HCT116 (cell line): Measurements from ENCODE around the gene PCSK6. TPM values are rescaled to one million over a fixed set of nuclear protein-coding genes. Genes with fewer than 3 reads are reported as not detected.

Source experiments
- ATAC-seq: fragments of 200-7000 bp; cut with Tn5 transposase; 2 replicates; pipeline ENCODE4 v1.9.1; 2020; ENCODE audit warnings: mild to moderate bottlenecking, moderate library complexity
- BruUV-seq: library from RNA; stranded (reverse); fragments of 400-500 nt; replicated peaks from 2 replicates; lab custom pipeline; 2021; lab: Mats Ljungman, UMichigan
- CTCF ChIA-PET: fragments of 300-600 bp; sonication (Branson Sonifier 250); formaldehyde crosslinking; loops from one replicate; lab custom pipeline; 2021; ENCODE audit warnings: antibody characterized with exemption; lab: Charles Lee
- POLR2A ChIA-PET: fragments of 300-600, 350-600 bp; sonication (Branson Sonifier 250); formaldehyde crosslinking; loops from one replicate; lab custom pipeline; 2021; ENCODE audit warnings: antibody characterized with exemption; lab: Charles Lee
- RAD21 ChIA-PET, 2 experiments: fragments of 300-600 bp; sonication (Branson Sonifier 250); formaldehyde crosslinking; loops; one replicate each; lab custom pipeline; 2023; ENCODE audit warnings: low total read pairs in 2 of 2; ENCODE audit not compliant: uncharacterized antibody in 2 of 2, unreplicated experiment in 2 of 2, low non-redundant PET in 1 of 2; lab: Charles Lee
- DNase-seq: peaks from one replicate; pipeline ENCODE4 v3.0.0-alpha.2; 2010; ENCODE audit warnings: low read depth, low spot score
- H2AFZ ChIP-seq: fragments of 200-600 bp; shearing (Covaris generic), sonication (generic); 2 replicates; pipeline ENCODE4 v1.6.1; 2017; ENCODE audit warnings: low read depth, mixed run types, mixed read lengths, antibody characterized with exemption, low read length; ENCODE audit not compliant: poor library complexity, severe bottlenecking
- H3K27ac ChIP-seq: 2 replicates; pipeline ENCODE4 v1.5.1; 2012; ENCODE audit warnings: low read depth, low read length
- H3K27me3 ChIP-seq: fragments of 200-600 bp; sonication (generic); 2 replicates; pipeline ENCODE4 v1.6.1; 2016; ENCODE audit warnings: mixed run types, low read length, mixed read lengths; ENCODE audit not compliant: insufficient read depth
- H3K36me3 ChIP-seq, 2 experiments: fragments of 200-500 bp in 1 of 2; fragments of 200-600 bp in 1 of 2; sonication (Bioruptor generic) in 1 of 2; sonication (generic) in 1 of 2; 2 replicates each; pipeline versions ENCODE4 v1.5.1 to v1.6.1; 2014 to 2016; ENCODE audit warnings: low read length in 2 of 2, inconsistent platforms in 1 of 2, mixed read lengths in 1 of 2, mixed run types in 1 of 2; ENCODE audit not compliant: insufficient read depth in 2 of 2, control insufficient read depth in 1 of 2
- H3K4me1 ChIP-seq, 2 experiments: fragments of 200-600 bp in 1 of 2; sonication (generic) in 1 of 2; 2 replicates each; pipeline versions ENCODE4 v1.5.1 to v1.6.1; 2012 to 2017; ENCODE audit warnings: low read length in 2 of 2, inconsistent platforms in 1 of 2, mild to moderate bottlenecking in 1 of 2, mixed read lengths in 1 of 2, mixed run types in 1 of 2, moderate library complexity in 1 of 2; ENCODE audit not compliant: insufficient read depth in 2 of 2, control insufficient read depth in 1 of 2
- H3K4me2 ChIP-seq: fragments of 200-600 bp; sonication (generic); 2 replicates; pipeline ENCODE4 v1.6.1; 2017; ENCODE audit warnings: mixed run types, low read length, mixed read lengths
- H3K4me3 ChIP-seq, 2 experiments: fragments of 200-600 bp in 1 of 2; sonication (generic) in 1 of 2; replicated peaks in 1 of 2; 2 replicates each; pipeline ENCODE4 v1.5.1; 2011 to 2016; ENCODE audit warnings: low read length in 2 of 2, control low read depth in 1 of 2, low read depth in 1 of 2, mild to moderate bottlenecking in 1 of 2, mixed read lengths in 1 of 2, mixed run types in 1 of 2
- H3K79me2 ChIP-seq: fragments of 200-600 bp; sonication (generic); 2 replicates; pipeline ENCODE4 v1.6.1; 2017; ENCODE audit warnings: mild to moderate bottlenecking, mixed run types, low read length, moderate library complexity, mixed read lengths; ENCODE audit not compliant: insufficient read depth
- H3K9ac ChIP-seq: fragments of 200-600 bp; sonication (generic); 2 replicates; pipeline ENCODE4 v1.6.1; 2016; ENCODE audit warnings: low read length, mixed read lengths
- H3K9me2 ChIP-seq: fragments of 200-600 bp; sonication (generic), shearing (Covaris generic); 2 replicates; pipeline ENCODE4 v1.6.1; 2017; ENCODE audit warnings: mixed run types, mild to moderate bottlenecking, moderate library complexity; ENCODE audit not compliant: insufficient read depth
- H3K9me3 ChIP-seq, 2 experiments: fragments of 200-500 bp in 1 of 2; fragments of 200-600 bp in 1 of 2; sonication (Bioruptor generic) in 1 of 2; sonication (generic) in 1 of 2; 2 replicates each; pipeline ENCODE4 v1.6.1; 2014 to 2017; ENCODE audit warnings: low read length in 2 of 2, mixed read lengths in 2 of 2, inconsistent platforms in 1 of 2, low read depth in 1 of 2, mild to moderate bottlenecking in 1 of 2, mixed run types in 1 of 2, moderate library complexity in 1 of 2; ENCODE audit not compliant: control insufficient read depth in 1 of 2, insufficient read depth in 1 of 2
- H4K20me1 ChIP-seq: fragments of 200-600 bp; sonication (generic), shearing (Covaris generic); 2 replicates; pipeline ENCODE4 v1.6.1; 2017; ENCODE audit warnings: mixed run types, mild to moderate bottlenecking, moderate library complexity; ENCODE audit not compliant: insufficient read depth
- ATF3 ChIP-seq: IDR thresholded peaks from 2 replicates; pipeline ENCODE4 v1.6.1; 2012
- CEBPB ChIP-seq: IDR thresholded peaks from 2 replicates; pipeline ENCODE4 v1.6.1; 2012; ENCODE audit warnings: low read depth
- ELF1 ChIP-seq: IDR thresholded peaks from 2 replicates; pipeline ENCODE4 v1.6.1; 2012; ENCODE audit warnings: low read depth, borderline replicate concordance
- EZH2 ChIP-seq: fragments of 200-600 bp; sonication (generic); IDR thresholded peaks from 2 replicates; pipeline ENCODE4 v1.6.1; 2017; ENCODE audit warnings: antibody characterized with exemption, mixed run types
- EZH2phosphoT487 ChIP-seq: fragments of 200-600 bp; IDR thresholded peaks from 2 replicates; pipeline ENCODE4 v1.6.1; 2018; ENCODE audit warnings: antibody characterized with exemption, borderline replicate concordance
- JUND ChIP-seq: IDR thresholded peaks from 2 replicates; pipeline ENCODE4 v1.6.1; 2012
- POLR2A ChIP-seq: IDR thresholded peaks from 2 replicates; pipeline ENCODE4 v1.7.0; 2011; ENCODE audit warnings: borderline replicate concordance; ENCODE audit not compliant: insufficient read depth, insufficient read length; ENCODE audit errors: extremely low read depth
- RAD21 ChIP-seq: IDR thresholded peaks from 2 replicates; pipeline ENCODE4 v1.6.1; 2012; ENCODE audit warnings: low read depth, mild to moderate bottlenecking
- REST ChIP-seq: IDR thresholded peaks from 2 replicates; pipeline ENCODE4 v1.6.1; 2012; ENCODE audit warnings: low read depth
- TCF7L2 ChIP-seq: IDR thresholded peaks from 2 replicates; pipeline ENCODE4 v1.7.0; 2011; ENCODE audit warnings: borderline replicate concordance, inconsistent platforms; ENCODE audit not compliant: insufficient read depth, insufficient read length; ENCODE audit errors: extremely low read depth
- YY1 ChIP-seq: IDR thresholded peaks from 2 replicates; pipeline ENCODE4 v1.6.1; 2011; ENCODE audit warnings: low read length, low read depth, moderate library complexity, mild to moderate bottlenecking; ENCODE audit not compliant: insufficient replicate concordance; ENCODE audit errors: extremely low read depth
- ZBTB33 ChIP-seq: IDR thresholded peaks from 2 replicates; pipeline ENCODE4 v1.6.1; 2011; ENCODE audit warnings: mild to moderate bottlenecking, low read length, moderate library complexity; ENCODE audit not compliant: insufficient replicate concordance; ENCODE audit errors: extremely low read depth
- ZNF274 ChIP-seq: fragments of 200-500 bp; sonication (Bioruptor generic); IDR thresholded peaks from 2 replicates; pipeline ENCODE4 v1.6.1; 2014; ENCODE audit warnings: mild to moderate bottlenecking, low read depth, low read length, inconsistent platforms
- intact Hi-C: fragments of 100-400 bp; cut with micrococcal nuclease; formaldehyde crosslinking; loops from 2 replicates; pipeline ENCODE4 v1.10.0; 2022
- total RNA-seq: library from RNA; stranded (reverse); gene quantifications from one replicate; pipeline ENCODE4 v1.2.1, GENCODE V29; 2021; ENCODE audit not compliant: unreplicated experiment
- TF ChIP-seq, protein P1 (sequence below): IDR thresholded peaks from 2 replicates; pipeline ENCODE4 v1.6.1; 2012
- TF ChIP-seq, protein P2 (sequence below), 3 experiments: fragments of 200-600 bp in 1 of 3; sonication (generic) in 1 of 3; IDR thresholded peaks in 2 of 3; conservative IDR thresholded peaks in 1 of 3; 2 replicates each; pipeline ENCODE4 v1.5.1; 2012 to 2017; ENCODE audit warnings: low read depth in 2 of 3, low read length in 2 of 3, antibody characterized with exemption in 1 of 3, borderline replicate concordance in 1 of 3, control low read depth in 1 of 3, mild to moderate bottlenecking in 1 of 3, mixed read lengths in 1 of 3, mixed run types in 1 of 3, moderate library complexity in 1 of 3; ENCODE audit not compliant: insufficient read depth in 1 of 3

The PCSK6 gene
- total RNA-seq, 1 experiment from 2014 or later = 13.5 TPM

GRCh38 chr15:101526442-101526841, 36.9 kb upstream of the PCSK6 start:
- RAD21 ChIA-PET = no interaction called here

More at GRCh38 chr15:101526442-101526841, 36.9 kb upstream of the PCSK6 start:
- Histone ChIP-seq H3K27me3 (no peaks in the 10 kb centered on the region), H4K20me1 (no peaks in the 10 kb centered on the region), H3K36me3 (no peaks in the 10 kb centered on the region), H3K9me2 (no peaks in the 10 kb centered on the region), H3K9ac (no peak overlapping the region), H3K79me2 (no peaks in the 10 kb centered on the region), H3K9me3 (no peaks in the 10 kb centered on the region), H3K4me3 (no peak overlapping the region), H3K4me2 (no peak overlapping the region), H3K27ac (no peak overlapping the region), H3K4me1 (peaks cover 2 to 13% of the 10 kb centered on the region in 2 experiments; a peak in 1 of 4 replicates), H2AFZ (no peak overlapping the region)
- intact Hi-C loops = no loop called here
- TF ChIP-seq JUND (no peak), ZNF274 (no peak), YY1 (no peak), CEBPB (no peak), RAD21 (no peak), TCF7L2 (no peak), ZBTB33 (no peak), ELF1 (no peak), EZH2phosphoT487 (no peak), REST (no peak), ATF3 (no peak), EZH2 (no peak), POLR2A (no peak)
- TF ChIP-seq, protein P1, sequence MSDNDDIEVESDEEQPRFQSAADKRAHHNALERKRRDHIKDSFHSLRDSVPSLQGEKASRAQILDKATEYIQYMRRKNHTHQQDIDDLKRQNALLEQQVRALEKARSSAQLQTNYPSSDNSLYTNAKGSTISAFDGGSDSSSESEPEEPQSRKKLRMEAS = no peak
- TF ChIP-seq, protein P2, sequence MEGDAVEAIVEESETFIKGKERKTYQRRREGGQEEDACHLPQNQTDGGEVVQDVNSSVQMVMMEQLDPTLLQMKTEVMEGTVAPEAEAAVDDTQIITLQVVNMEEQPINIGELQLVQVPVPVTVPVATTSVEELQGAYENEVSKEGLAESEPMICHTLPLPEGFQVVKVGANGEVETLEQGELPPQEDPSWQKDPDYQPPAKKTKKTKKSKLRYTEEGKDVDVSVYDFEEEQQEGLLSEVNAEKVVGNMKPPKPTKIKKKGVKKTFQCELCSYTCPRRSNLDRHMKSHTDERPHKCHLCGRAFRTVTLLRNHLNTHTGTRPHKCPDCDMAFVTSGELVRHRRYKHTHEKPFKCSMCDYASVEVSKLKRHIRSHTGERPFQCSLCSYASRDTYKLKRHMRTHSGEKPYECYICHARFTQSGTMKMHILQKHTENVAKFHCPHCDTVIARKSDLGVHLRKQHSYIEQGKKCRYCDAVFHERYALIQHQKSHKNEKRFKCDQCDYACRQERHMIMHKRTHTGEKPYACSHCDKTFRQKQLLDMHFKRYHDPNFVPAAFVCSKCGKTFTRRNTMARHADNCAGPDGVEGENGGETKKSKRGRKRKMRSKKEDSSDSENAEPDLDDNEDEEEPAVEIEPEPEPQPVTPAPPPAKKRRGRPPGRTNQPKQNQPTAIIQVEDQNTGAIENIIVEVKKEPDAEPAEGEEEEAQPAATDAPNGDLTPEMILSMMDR (IDR thresholded peaks at IDR 0.05 in 2 of 3, conservative IDR thresholded peaks at IDR 0.05 in 1 of 3; ENCODE audit: borderline replicate concordance in 1 of 3, insufficient read depth in 1 of 3, low read depth in 2 of 3, low read length in 2 of 3) = no peak
- no TSS peak for BruUV-seq
- DNase-seq (no peak), ATAC-seq (no peak)
- ChIA-PET POLR2A (no interaction called here), CTCF (no interaction called here)
